ENCODE results near the gene RAB26. TPM values are rescaled to one million over a fixed set of nuclear protein-coding genes. Genes with fewer than 3 reads are reported as not detected.

Gene RAB26
- polyA plus RNA-seq, 1 donor (not counting 4 experiments of a cell fraction or from before 2014, with no cell fraction given) = 0.58 TPM

GRCh38 chr16:2186064-2186463 is 37.6 kb downstream of the RAB26 start:
- H3K4me2 ChIP-seq (ENCODE audit: control insufficient read depth, extremely low read depth, insufficient read depth, low read depth, low read length) = no peak overlapping the region
- H2AFZ ChIP-seq (ENCODE audit: control insufficient read depth, low read length) = no peak overlapping the region
- no peak overlapping the region for H3K4me3 ChIP-seq (ENCODE audit: control insufficient read depth in 2 of 3, extremely low read depth in 1 of 3, insufficient read depth in 2 of 3, low read depth in 1 of 3, low read length in 3 of 3)
- DNase-seq (ENCODE audit: low read depth, low spot score) (no peak), FAIRE-seq (no peak)
- no peaks in the 10 kb centered on the region for H3K9me3 ChIP-seq (ENCODE audit: control insufficient read depth, low read depth, low read length)
- H3K79me2 ChIP-seq (ENCODE audit: control insufficient read depth, insufficient read depth, low read length) = no peaks in the 10 kb centered on the region
- peaks cover 5% of the 10 kb centered on the region for H3K27me3 ChIP-seq (ENCODE audit: control insufficient read depth, extremely low read depth, insufficient read depth, low read length)
- no peaks in the 10 kb centered on the region for H3K4me1 ChIP-seq (ENCODE audit: control insufficient read depth, extremely low read depth, insufficient read depth, low read length)
- no peaks in the 10 kb centered on the region for H3K9me1 ChIP-seq (ENCODE audit: control insufficient read depth, extremely low read depth, insufficient read depth, low read length)
- peaks cover 0 to 1% of the 10 kb centered on the region in 2 experiments for H3K36me3 ChIP-seq (ENCODE audit: control insufficient read depth in 2 of 2, extremely low read depth in 1 of 2, insufficient read depth in 2 of 2, low read length in 2 of 2)
- no peaks in the 10 kb centered on the region for H4K20me1 ChIP-seq (ENCODE audit: control insufficient read depth, extremely low read depth, insufficient read depth, low read length)
- TF ChIP-seq CTCF (optimal IDR thresholded peaks at IDR 0.05 in 1 of 3, IDR thresholded peaks at IDR 0.05 in 1 of 3, conservative IDR thresholded peaks at IDR 0.05 in 1 of 3; ENCODE audit: extremely low read depth in 1 of 3, insufficient read depth in 2 of 3, low read length in 3 of 3) (no peak), EZH2 (IDR thresholded peaks at IDR 0.05; ENCODE audit: low read length) (no peak)
- H3K9ac ChIP-seq (ENCODE audit: control insufficient read depth, extremely low read depth, insufficient read depth, low read length) = no peak overlapping the region
- dilution Hi-C loops (cut with MboI; ENCODE audit: extremely low pct_ligation_motif_present, low sequenced_read_pairs) = no loop called here
- no peak overlapping the region for H3K27ac ChIP-seq (ENCODE audit: control insufficient read depth, insufficient read depth, low read length)

- TF ChIP-seq EZH2 (IDR thresholded peaks at IDR 0.05; ENCODE audit: low read length) (no peak), CTCF (optimal IDR thresholded peaks at IDR 0.05 in 1 of 3, IDR thresholded peaks at IDR 0.05 in 1 of 3, conservative IDR thresholded peaks at IDR 0.05 in 1 of 3; ENCODE audit: extremely low read depth in 1 of 3, insufficient read depth in 2 of 3, low read length in 3 of 3) (no peak)
- H3K4me3 ChIP-seq (ENCODE audit: control insufficient read depth in 2 of 3, extremely low read depth in 1 of 3, insufficient read depth in 2 of 3, low read depth in 1 of 3, low read length in 3 of 3) = no peak overlapping the region
- H3K4me2 ChIP-seq (ENCODE audit: control insufficient read depth, extremely low read depth, insufficient read depth, low read depth, low read length) = no peak overlapping the region
- H3K9ac ChIP-seq (ENCODE audit: control insufficient read depth, extremely low read depth, insufficient read depth, low read length) = no peak overlapping the region
- peaks cover 5% of the 10 kb centered on the region for H3K27me3 ChIP-seq (ENCODE audit: control insufficient read depth, extremely low read depth, insufficient read depth, low read length)
- H2AFZ ChIP-seq (ENCODE audit: control insufficient read depth, low read length) = no peak overlapping the region
- H3K36me3 ChIP-seq (ENCODE audit: control insufficient read depth in 2 of 2, extremely low read depth in 1 of 2, insufficient read depth in 2 of 2, low read length in 2 of 2) = peaks cover 0 to 1% of the 10 kb centered on the region in 2 experiments
- dilution Hi-C loops (cut with MboI; ENCODE audit: extremely low pct_ligation_motif_present, low sequenced_read_pairs) = no loop called here
- no peaks in the 10 kb centered on the region for H4K20me1 ChIP-seq (ENCODE audit: control insufficient read depth, extremely low read depth, insufficient read depth, low read length)
- FAIRE-seq = no peak
- no peaks in the 10 kb centered on the region for H3K79me2 ChIP-seq (ENCODE audit: control insufficient read depth, insufficient read depth, low read length)
- H3K9me3 ChIP-seq (ENCODE audit: control insufficient read depth, low read depth, low read length) = no peaks in the 10 kb centered on the region
- peaks cover 2% of the 10 kb centered on the region for H3K4me1 ChIP-seq (ENCODE audit: control insufficient read depth, extremely low read depth, insufficient read depth, low read length)
- no peak overlapping the region for H3K27ac ChIP-seq (ENCODE audit: control insufficient read depth, insufficient read depth, low read length)
- H3K9me1 ChIP-seq (ENCODE audit: control insufficient read depth, extremely low read depth, insufficient read depth, low read length) = no peaks in the 10 kb centered on the region
- DNase-seq (ENCODE audit: low read depth, low spot score) = no peak
Measured at GRCh38 chr16:2186505-2186904, 38.1 kb downstream of the RAB26 start.
